Sigmoid colon (tissue), 7 donors: ENCODE data around the gene HEXA. TPM values are rescaled to one million over a fixed set of nuclear protein-coding genes. Genes with fewer than 3 reads are reported as not detected.
"Not testable (repeated sequence)": the region's sequence is repeated elsewhere in the genome, so short reads cannot be mapped to it uniquely, and the experiment has no call there.

Experiments used
- DNase-seq: peaks from one replicate; pipeline ENCODE4 v3.0.0-alpha.2; 2019
- H3K27ac ChIP-seq, 4 donors: fragments of 200-600 bp; sonication (generic); one replicate each; pipeline ENCODE4 v1.5.1; 2016 to 2019; ENCODE audit warnings: mild to moderate bottlenecking in 1 of 4
- H3K27me3 ChIP-seq, 3 donors: fragments of 200-600 bp; sonication (generic); one replicate each; pipeline ENCODE4 v1.5.1; 2019; ENCODE audit warnings: mild to moderate bottlenecking in 1 of 3
- H3K36me3 ChIP-seq, 4 donors: fragments of 200-600 bp; sonication (generic); one replicate each; pipeline ENCODE4 v1.5.1; 2016 to 2019
- H3K4me1 ChIP-seq, 4 donors: fragments of 200-600 bp; sonication (generic); one replicate each; pipeline ENCODE4 v1.5.1; 2017 to 2019
- H3K4me3 ChIP-seq, 4 donors: fragments of 200-600 bp; sonication (generic); one replicate each; pipeline ENCODE4 v1.5.1; 2017 to 2019; ENCODE audit warnings: mild to moderate bottlenecking in 2 of 4, moderate library complexity in 1 of 4
- H3K9me3 ChIP-seq, 4 donors: fragments of 200-600 bp in 3 of 4; sonication (generic) in 3 of 4; one replicate each; pipeline versions ENCODE4 v1.5.1 to v1.6.1; 2013 to 2019
- CTCF ChIP-seq, 4 experiments: fragments of 450-650 bp in 3 of 4; fragments of 200-600 bp in 1 of 4; IDR thresholded peaks; one replicate each; pipeline ENCODE4 v1.5.1; 2016 to 2019; ENCODE audit warnings: antibody characterized with exemption in 4 of 4, mild to moderate bottlenecking in 3 of 4, moderate library complexity in 2 of 4
- EP300 ChIP-seq, 4 donors: sonication (generic); formaldehyde crosslinking; IDR thresholded peaks; one replicate each; pipeline ENCODE4 v1.6.1; 2017; ENCODE audit warnings: antibody characterized with exemption in 4 of 4
- POLR2A ChIP-seq, 2 donors: fragments of 450-650 bp; IDR thresholded peaks; one replicate each; pipeline ENCODE4 v1.6.1; 2016; ENCODE audit warnings: antibody characterized with exemption in 2 of 2, mild to moderate bottlenecking in 2 of 2, moderate library complexity in 2 of 2
- POLR2AphosphoS5 ChIP-seq, 4 donors: sonication (generic); formaldehyde crosslinking; IDR thresholded peaks; one replicate each; pipeline ENCODE4 v1.6.1; 2017; ENCODE audit warnings: antibody characterized with exemption in 4 of 4
- WGBS, 2 donors: extraction: QIAGEN DNeasy Blood & Tissue Kit; methylation state at CpG; one replicate each; pipeline ENCODE4 v1.1.7; 2013; 5-methylcytosine and 5-hydroxymethylcytosine counted together
- intact Hi-C: fragments of 100-400 bp; cut with DNase I; formaldehyde crosslinking; loops from one replicate; pipeline ENCODE4 v1.15.1; 2023
- polyA plus RNA-seq, 3 donors: library from polyadenylated mRNA; stranded (reverse); fragments of 200-250 nt; gene quantifications; one replicate each; pipeline ENCODE4 v1.2.3, GENCODE V29; 2013
- total RNA-seq, 4 donors: library from RNA; depleted of rRNA; stranded (reverse); fragments of >200 nt; gene quantifications; one replicate each; pipeline ENCODE4 v1.1.0, GENCODE V29; 2016
- donor health status: healthy with polysubstance abuse.
- donor health status: Bipolar disorder and iron deficiency.
- donor health status: healthy.

The HEXA gene
- total and polyA plus RNA-seq, 7 donors: 35.4 to 80.0 (median 58.3) TPM

- no peaks in the 10 kb centered on the region for H3K36me3 ChIP-seq
- no peak for DNase-seq
- intact Hi-C loops: no loop called here
- H3K27ac ChIP-seq: no peak overlapping the region
- H3K4me3 ChIP-seq: no peak overlapping the region
- no peaks in the 10 kb centered on the region for H3K4me1 ChIP-seq
- H3K9me3 ChIP-seq: no peaks in the 10 kb centered on the region
- no peak for TF ChIP-seq EP300 (IDR thresholded peaks at IDR 0.05)
- TF ChIP-seq POLR2A (IDR thresholded peaks at IDR 0.05): no peak
- no peak for TF ChIP-seq CTCF (IDR thresholded peaks at IDR 0.05)
- no peak for TF ChIP-seq POLR2AphosphoS5 (IDR thresholded peaks at IDR 0.05)
- no peaks in the 10 kb centered on the region for H3K27me3 ChIP-seq
These were observed 29.0 kb upstream of the HEXA start for GRCh38 chr15:72404841-72405240.

- Histone ChIP-seq H3K4me1 (no peaks in the 10 kb centered on the region), H3K4me3 (no peak overlapping the region), H3K27me3 (no peaks in the 10 kb centered on the region), H3K27ac (no peak overlapping the region), H3K36me3 (no peaks in the 10 kb centered on the region), H3K9me3 (no peaks in the 10 kb centered on the region)
- TF ChIP-seq POLR2A (IDR thresholded peaks at IDR 0.05): no peak
- TF ChIP-seq EP300 (IDR thresholded peaks at IDR 0.05): no peak
- no peak for TF ChIP-seq CTCF (IDR thresholded peaks at IDR 0.05)
- TF ChIP-seq POLR2AphosphoS5 (IDR thresholded peaks at IDR 0.05): no peak
- DNase-seq: no peak
- intact Hi-C loops: no loop called here
- WGBS, 2 donors: 44 to 58% methylated on average over 3 of the region's 3 CpGs
These were observed 28.5 kb upstream of the HEXA start for GRCh38 chr15:72404356-72404755.

GRCh38 chr15:72402726-72403125 is 26.9 kb upstream of the HEXA start:
- Histone ChIP-seq H3K4me1 (no peaks in the 10 kb centered on the region), H3K9me3 (no peaks in the 10 kb centered on the region), H3K4me3 (no peak overlapping the region), H3K36me3 (no peaks in the 10 kb centered on the region), H3K27ac (no peak overlapping the region), H3K27me3 (no peaks in the 10 kb centered on the region)
- DNase-seq: no peak
- 79 to 86% methylated on average over 5 of the region's 5 CpGs for WGBS, 2 donors
- TF ChIP-seq POLR2AphosphoS5 (IDR thresholded peaks at IDR 0.05): no peak
- no peak for TF ChIP-seq CTCF (IDR thresholded peaks at IDR 0.05)
- no peak for TF ChIP-seq POLR2A (IDR thresholded peaks at IDR 0.05)
- TF ChIP-seq EP300 (IDR thresholded peaks at IDR 0.05): no peak
- intact Hi-C loops: no loop called here

- intact Hi-C loops: no loop called here
- WGBS, 2 donors: 85 to 93% methylated on average over 7 of the region's 7 CpGs
- TF ChIP-seq CTCF (IDR thresholded peaks at IDR 0.05) (no peak), POLR2AphosphoS5 (IDR thresholded peaks at IDR 0.05) (no peak), POLR2A (IDR thresholded peaks at IDR 0.05) (no peak), EP300 (IDR thresholded peaks at IDR 0.05) (no peak)
These were observed 22.8 kb upstream of the HEXA start for GRCh38 chr15:72398648-72399047.

GRCh38 chr15:72397796-72398588 is 22.2 kb upstream of the HEXA start, which contains the start of gene TMEM202:
TSS of gene TMEM202 (plus strand) at chr15:72398305. CDS start at chr15:72398327, 22 bp downstream.
- no peaks in the 10 kb centered on the region for H3K36me3 ChIP-seq
- intact Hi-C loops: no loop called here
- TF ChIP-seq POLR2AphosphoS5 (IDR thresholded peaks at IDR 0.05) (no peak), CTCF (IDR thresholded peaks at IDR 0.05) (no peak), POLR2A (IDR thresholded peaks at IDR 0.05) (no peak), EP300 (IDR thresholded peaks at IDR 0.05) (no peak)
- no peaks in the 10 kb centered on the region for H3K27me3 ChIP-seq
- no peak within 1 kb of the TSS for H3K27ac ChIP-seq
- no peak for DNase-seq
- H3K9me3 ChIP-seq: no peaks in the 10 kb centered on the region
- H3K4me1 ChIP-seq: no peaks in the 10 kb centered on the region
- no peak within 1 kb of the TSS for H3K4me3 ChIP-seq
- 67 to 81% methylated on average over 4 of the region's 4 CpGs for WGBS, 2 donors

More at GRCh38 chr15:72398648-72399047, 22.8 kb upstream of the HEXA start:
- Histone ChIP-seq H3K27me3 (no peaks in the 10 kb centered on the region), H3K9me3 (no peaks in the 10 kb centered on the region), H3K4me3 (no peak overlapping the region), H3K36me3 (no peaks in the 10 kb centered on the region), H3K27ac (no peak overlapping the region), H3K4me1 (no peaks in the 10 kb centered on the region)
- no peak for DNase-seq

- intact Hi-C loops: not testable (repeated sequence)
These were observed 20.5 kb upstream of the HEXA start for GRCh38 chr15:72396331-72396730.

More at GRCh38 chr15:72396331-72396730, 20.5 kb upstream of the HEXA start:
- not testable (repeated sequence) for H3K36me3 ChIP-seq, H3K27me3 ChIP-seq, H3K4me3 ChIP-seq, H3K27ac ChIP-seq, H3K4me1 ChIP-seq, DNase-seq, H3K9me3 ChIP-seq
- WGBS, 2 donors: 95 to 97% methylated on average over 24 of the region's 24 CpGs
